WTC11 (cell line): Measurements from ENCODE around the gene SPAG9.

Experiments used
- NR2C2 ChIP-seq: sonication (generic); formaldehyde crosslinking; IDR thresholded peaks from 2 replicates; pipeline ENCODE4 v1.8.0; 2022; ENCODE audit warnings: mild to moderate bottlenecking, missing genetic modification reagents
- PREB ChIP-seq: sonication (generic); formaldehyde crosslinking; IDR thresholded peaks from 2 replicates; pipeline ENCODE4 v1.8.1; 2022; ENCODE audit warnings: mild to moderate bottlenecking, missing genetic modification reagents, moderate library complexity, borderline replicate concordance
- TF ChIP-seq, protein P1 (sequence below): fragments of 200-600 bp; IDR thresholded peaks from 2 replicates; pipeline ENCODE4 v1.8.0; 2022; ENCODE audit warnings: antibody characterized with exemption

GRCh38 chr17:51159604-51160003 is 38.9 kb upstream of the SPAG9 start:
- TF ChIP-seq, protein P1, sequence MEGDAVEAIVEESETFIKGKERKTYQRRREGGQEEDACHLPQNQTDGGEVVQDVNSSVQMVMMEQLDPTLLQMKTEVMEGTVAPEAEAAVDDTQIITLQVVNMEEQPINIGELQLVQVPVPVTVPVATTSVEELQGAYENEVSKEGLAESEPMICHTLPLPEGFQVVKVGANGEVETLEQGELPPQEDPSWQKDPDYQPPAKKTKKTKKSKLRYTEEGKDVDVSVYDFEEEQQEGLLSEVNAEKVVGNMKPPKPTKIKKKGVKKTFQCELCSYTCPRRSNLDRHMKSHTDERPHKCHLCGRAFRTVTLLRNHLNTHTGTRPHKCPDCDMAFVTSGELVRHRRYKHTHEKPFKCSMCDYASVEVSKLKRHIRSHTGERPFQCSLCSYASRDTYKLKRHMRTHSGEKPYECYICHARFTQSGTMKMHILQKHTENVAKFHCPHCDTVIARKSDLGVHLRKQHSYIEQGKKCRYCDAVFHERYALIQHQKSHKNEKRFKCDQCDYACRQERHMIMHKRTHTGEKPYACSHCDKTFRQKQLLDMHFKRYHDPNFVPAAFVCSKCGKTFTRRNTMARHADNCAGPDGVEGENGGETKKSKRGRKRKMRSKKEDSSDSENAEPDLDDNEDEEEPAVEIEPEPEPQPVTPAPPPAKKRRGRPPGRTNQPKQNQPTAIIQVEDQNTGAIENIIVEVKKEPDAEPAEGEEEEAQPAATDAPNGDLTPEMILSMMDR: no peak
- TF ChIP-seq NR2C2: no peak
- no peak for TF ChIP-seq PREB (CRISPR knock-in tag)
